Measurements from ENCODE around the gene PPP2R2D.

Gene PPP2R2D

GRCh38 chr10:132007681-132008080, 106.9 kb downstream of the PPP2R2D start:
- FAIRE-seq (no peak), DNase-seq (ENCODE audit: extremely low spot score, insufficient read length, low read depth) (no peak)
